ENCODE measurements around the gene POLR3GL.

- TF ChIP-seq CTCF (IDR thresholded peaks at IDR 0.05) (no peak), POLR2A (IDR thresholded peaks at IDR 0.05) (no peak)
These were observed 57.3 kb downstream of the POLR3GL start, which contains the start of gene HJV for GRCh38 chr1:146021622-146022402.
